HepG2 (cell line): ENCODE results near the gene COL27A1. TPM values are rescaled to one million over a fixed set of nuclear protein-coding genes. Genes with fewer than 3 reads are reported as not detected.
"Not testable (repeated sequence)": the region's sequence is repeated elsewhere in the genome, so short reads cannot be mapped to it uniquely, and the experiment has no call there.

Experiments
- ARNTL ChIP-seq: sonication (generic); formaldehyde crosslinking; IDR thresholded peaks from 2 replicates; pipeline ENCODE4 v1.4.0; 2020; ENCODE audit warnings: mild to moderate bottlenecking, missing genetic modification reagents
- DMAP1 ChIP-seq: IDR thresholded peaks from 2 replicates; pipeline ENCODE4 v1.6.1; 2016
- HMGXB3 ChIP-seq: sonication (generic); formaldehyde crosslinking; IDR thresholded peaks from 2 replicates; pipeline ENCODE4 v1.4.0; 2020; ENCODE audit warnings: missing genetic modification reagents, borderline replicate concordance
- HNF4A ChIP-seq: sonication (generic); formaldehyde crosslinking; IDR thresholded peaks from 2 replicates; pipeline ENCODE4 v1.4.0; 2020; ENCODE audit warnings: missing genetic modification reagents
- HNF4G ChIP-seq, 2 experiments: sonication (generic) in 1 of 2; formaldehyde crosslinking in 1 of 2; IDR thresholded peaks; 2 replicates each; pipeline versions ENCODE4 v1.4.0 to v1.6.1; 2011 to 2020; ENCODE audit warnings: borderline replicate concordance in 2 of 2, low read depth in 2 of 2, mild to moderate bottlenecking in 2 of 2, low read length in 1 of 2, missing genetic modification reagents in 1 of 2, moderate library complexity in 1 of 2
- HOXA3 ChIP-seq: sonication (generic); formaldehyde crosslinking; IDR thresholded peaks from 2 replicates; pipeline ENCODE4 v1.5.0; 2020; ENCODE audit warnings: missing genetic modification reagents
- KDM1A ChIP-seq: IDR thresholded peaks from 2 replicates; pipeline ENCODE4 v1.6.1; 2016; ENCODE audit warnings: missing compliant biosample characterization
- KDM6A ChIP-seq: IDR thresholded peaks from 2 replicates; pipeline ENCODE4 v1.6.1; 2016; ENCODE audit warnings: low read depth
- MAZ ChIP-seq, 2 experiments: sonication (generic) in 1 of 2; formaldehyde crosslinking in 1 of 2; IDR thresholded peaks; 2 replicates each; pipeline versions ENCODE4 v1.5.0 to v1.6.1; 2012 to 2020; ENCODE audit warnings: low read depth in 2 of 2, mild to moderate bottlenecking in 2 of 2, borderline replicate concordance in 1 of 2, improper control_type of control experiment in 1 of 2, low read length in 1 of 2, missing genetic modification reagents in 1 of 2, moderate library complexity in 1 of 2
- MIER3 ChIP-seq: IDR thresholded peaks from 2 replicates; pipeline ENCODE4 v1.6.1; 2016; ENCODE audit warnings: missing compliant biosample characterization, borderline replicate concordance
- MYC ChIP-seq: sonication (generic); formaldehyde crosslinking; IDR thresholded peaks from 2 replicates; pipeline ENCODE4 v1.9.0; 2021; ENCODE audit warnings: missing genetic modification reagents, borderline replicate concordance
- NCOA2 ChIP-seq: sonication (generic); formaldehyde crosslinking; IDR thresholded peaks from 2 replicates; pipeline ENCODE4 v1.8.0; 2022; ENCODE audit warnings: inconsistent platforms
- POLR2A ChIP-seq, 2 experiments: IDR thresholded peaks; 2 replicates each; pipeline ENCODE4 v1.6.1; 2011; ENCODE audit warnings: low read depth in 2 of 2, low read length in 2 of 2, mild to moderate bottlenecking in 1 of 2, moderate library complexity in 1 of 2; ENCODE audit not compliant: insufficient read depth in 1 of 2
- TEAD3 ChIP-seq: optimal IDR thresholded peaks from 2 replicates; pipeline ENCODE3; 2016; ENCODE audit warnings: borderline replicate concordance
- TFE3 ChIP-seq: IDR thresholded peaks from 2 replicates; pipeline ENCODE4 v1.6.1; 2016
- TGIF2 ChIP-seq: IDR thresholded peaks from 2 replicates; pipeline ENCODE4 v1.6.1; 2016; ENCODE audit warnings: control low read depth, missing compliant biosample characterization
- ZBED4 ChIP-seq: sonication (generic); formaldehyde crosslinking; IDR thresholded peaks from 2 replicates; pipeline ENCODE4 v1.4.0; 2020; ENCODE audit warnings: missing genetic modification reagents, borderline replicate concordance
- ZKSCAN8 ChIP-seq: IDR thresholded peaks from 2 replicates; pipeline ENCODE4 v1.6.1; 2016; ENCODE audit warnings: borderline replicate concordance, missing genetic modification reagents, missing compliant biosample characterization
- ZNF629 ChIP-seq: sonication (generic); formaldehyde crosslinking; conservative IDR thresholded peaks from 2 replicates; pipeline ENCODE4 v1.5.0; 2020; ENCODE audit warnings: missing genetic modification reagents
- ZNF83 ChIP-seq: sonication (generic); formaldehyde crosslinking; IDR thresholded peaks from 2 replicates; pipeline ENCODE4 v1.4.0; 2020; ENCODE audit warnings: missing genetic modification reagents, mild to moderate bottlenecking, borderline replicate concordance
- polyA plus RNA-seq, 8 experiments: library from polyadenylated mRNA; depleted of rRNA in 3 of 8; stranded (reverse) in 7 of 8; unstranded in 1 of 8; fragments of >200 nt; fragmentation: Illumina TruSeq in 4 of 8; extraction: Trizol in 4 of 8; gene quantifications; 2 replicates each; pipeline versions ENCODE4 v1.2.1 to v1.2.3, GENCODE V29; 2011 to 2016; ENCODE audit warnings: low read depth in 4 of 8, missing spikeins in 1 of 8, mixed read lengths in 1 of 8; ENCODE audit not compliant: insufficient read depth in 1 of 8
- total RNA-seq, 5 experiments: library from RNA; depleted of rRNA; stranded (reverse); fragments of >200 nt; fragmentation: Illumina TruSeq; extraction: Trizol; gene quantifications; 2 replicates each; pipeline ENCODE4 v1.2.3, GENCODE V29; 2016; ENCODE audit warnings: low read depth in 1 of 5

Gene COL27A1
- total and polyA plus RNA-seq, 2 of the 13 experiments (the other 11 are each of a cell fraction or from before 2014, with no cell fraction given) = 71.3 to 89.1 TPM

GRCh38 chr9:114328357-114328820, 173.1 kb downstream of the COL27A1 start (continued):
- 0 out of 2 replicates have a peak, but pooled peaks have one; percentile 60 for TF ChIP-seq ZBED4 (CRISPR knock-in tag)
- peak; percentile 20; the same call in 1 of the 2 replicates for TF ChIP-seq HMGXB3
- TF ChIP-seq MAZ (IDR thresholded peaks at IDR 0.05; ENCODE audit: borderline replicate concordance, low read depth, low read length); HNF4G (CRISPR knock-in tag; IDR thresholded peaks at IDR 0.05; ENCODE audit: borderline replicate concordance, low read depth): not testable (repeated sequence)
- TF ChIP-seq MAZ (CRISPR knock-in tag; IDR thresholded peaks at IDR 0.05; ENCODE audit: low read depth) = 0 out of 2 replicates have a peak, but pooled peaks have one; percentile 37
- TF ChIP-seq DMAP1 (CRISPR knock-in tag) = peak; percentile 14; the same call in 1 of the 2 replicates
- peak; percentile 63 for TF ChIP-seq TEAD3 (CRISPR knock-in tag)
- TF ChIP-seq KDM6A = peak; percentile 23; the same call in 1 of the 2 replicates
- TF ChIP-seq TFE3 (CRISPR knock-in tag) = 0 out of 2 replicates have a peak, but pooled peaks have one; percentile 17
- TF ChIP-seq HNF4A (CRISPR knock-in tag) = peak; percentile 87
- peak; percentile 25; the same call in 1 of the 2 replicates for TF ChIP-seq ARNTL (CRISPR knock-in tag)
- peak; percentile 84 for TF ChIP-seq ZNF629 (CRISPR knock-in tag)
- 0 out of 2 replicates have a peak, but pooled peaks have one; percentile 17 for TF ChIP-seq MIER3 (CRISPR knock-in tag)
- TF ChIP-seq TGIF2 (CRISPR knock-in tag) = 0 out of 2 replicates have a peak, but pooled peaks have one; percentile 15
- TF ChIP-seq NCOA2 (CRISPR knock-in tag) = peak; percentile 49; the same call in 1 of the 2 replicates
- 0 out of 2 replicates have a peak, but pooled peaks have one; percentile 54 for TF ChIP-seq ZKSCAN8 (CRISPR knock-in tag)
- TF ChIP-seq POLR2A (IDR thresholded peaks at IDR 0.05; ENCODE audit: insufficient read depth in 1 of 2, low read depth in 2 of 2, low read length in 2 of 2) = peak; percentile 46 to 68; a peak in 3 of 4 replicates
- 0 out of 2 replicates have a peak, but pooled peaks have one; percentile 8 for TF ChIP-seq KDM1A (CRISPR knock-in tag)
- peak; percentile 54; the same call in 1 of the 2 replicates for TF ChIP-seq HOXA3 (CRISPR knock-in tag)
- 0 out of 2 replicates have a peak, but pooled peaks have one; percentile 24 for TF ChIP-seq MYC (CRISPR knock-in tag)
- peak; percentile 59; the same call in 1 of the 2 replicates for TF ChIP-seq HNF4G (IDR thresholded peaks at IDR 0.05; ENCODE audit: borderline replicate concordance, low read depth, low read length)
- TF ChIP-seq ZNF83 (CRISPR knock-in tag) = 0 out of 2 replicates have a peak, but pooled peaks have one; percentile 42
